Fibroblast of skin of left quadriceps (primary cell): ENCODE data around the gene DHX9.

Experiments
- DNase-seq, 2 experiments: peaks; one replicate each; pipeline ENCODE4 v3.0.0-alpha.2; 2013; ENCODE audit warnings: low read depth in 2 of 2

Gene DHX9

DNA sequence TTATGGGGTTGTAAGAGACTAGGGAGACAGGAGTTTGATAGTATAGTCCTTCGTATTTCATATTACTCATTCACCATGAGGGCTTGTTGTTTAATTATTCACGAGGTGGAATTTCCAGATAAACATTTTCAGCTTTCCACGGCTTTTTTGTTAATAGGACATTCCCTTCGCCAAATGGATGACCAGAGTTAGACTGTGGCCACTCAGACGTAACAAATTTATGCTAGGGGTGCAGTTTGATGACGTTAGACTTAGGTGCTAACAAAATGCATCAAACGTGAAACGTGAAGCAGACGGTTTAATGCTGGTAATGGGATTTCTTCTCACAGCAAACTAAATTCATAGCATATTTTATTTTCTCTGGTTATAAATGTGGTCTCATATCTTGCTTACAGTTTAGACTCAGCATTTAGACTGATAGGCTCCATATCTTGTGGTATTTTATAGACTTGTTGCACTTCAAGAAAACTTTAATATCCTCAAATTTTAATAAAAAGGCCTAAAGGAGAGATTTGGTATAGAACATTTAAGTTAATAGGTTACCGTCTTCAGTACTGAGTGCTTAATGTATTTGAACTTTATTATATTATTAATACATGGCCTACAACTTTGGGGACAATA lies 2.3 kb downstream of the DHX9 start:
- no peak for DNase-seq

DNA sequence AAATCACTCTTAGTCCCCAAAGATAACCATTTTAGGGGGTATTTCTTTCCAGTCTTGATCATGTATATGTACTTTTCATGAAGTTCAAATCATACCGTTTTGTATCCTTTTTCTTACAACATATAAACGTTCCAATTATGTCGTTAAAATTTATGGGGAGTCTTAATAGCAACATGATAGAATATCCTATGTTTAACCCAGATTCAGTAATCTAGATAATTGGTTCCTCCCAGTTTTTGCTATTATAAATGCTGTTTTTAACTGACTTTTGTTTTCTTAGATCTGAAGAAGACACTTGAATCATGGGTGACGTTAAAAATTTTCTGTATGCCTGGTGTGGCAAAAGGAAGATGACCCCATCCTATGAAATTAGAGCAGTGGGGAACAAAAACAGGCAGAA lies 3.1 kb downstream of the DHX9 start:
- DNase-seq: no peak

DNA sequence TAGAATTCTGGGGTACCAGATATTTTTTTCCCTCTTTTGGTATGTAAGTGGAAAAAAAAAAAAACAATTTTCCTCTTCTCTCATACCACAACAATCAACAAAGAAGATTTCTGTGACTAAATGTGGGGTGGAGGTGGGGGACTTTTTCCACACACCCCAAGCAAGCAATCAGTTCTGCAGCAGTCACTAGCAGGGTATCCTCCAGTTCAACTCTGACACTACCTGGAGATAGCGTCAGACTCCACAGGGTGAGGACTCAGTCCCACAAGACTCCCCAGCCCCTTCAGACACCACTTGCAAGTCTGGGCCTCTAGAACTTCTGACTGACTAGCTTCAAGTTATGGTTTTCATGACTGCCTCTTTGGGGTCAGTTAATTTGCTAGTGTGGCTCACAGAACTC lies 6.2 kb downstream of the DHX9 start:
- DNase-seq: no peak

DNA sequence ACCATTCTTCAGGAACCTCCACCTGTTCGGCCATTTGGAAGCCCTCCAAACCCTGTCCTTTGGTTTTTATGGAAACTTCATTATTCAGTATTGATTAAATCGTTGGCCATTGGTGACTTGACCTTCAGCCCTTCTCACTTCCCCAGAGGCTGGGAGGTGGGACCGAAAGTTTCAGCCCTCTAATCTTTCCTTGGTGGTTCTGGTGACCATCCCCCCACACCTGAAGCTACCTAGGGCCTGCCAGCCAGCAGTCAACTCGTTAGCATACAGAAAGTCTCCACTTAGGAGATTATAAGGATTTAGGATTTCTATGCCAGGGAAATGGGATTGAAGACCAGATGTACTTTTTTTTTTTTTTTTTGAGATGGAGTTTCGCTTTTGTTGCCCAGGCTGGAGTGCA lies 6.7 kb downstream of the DHX9 start:
- DNase-seq: no peak

DNA sequence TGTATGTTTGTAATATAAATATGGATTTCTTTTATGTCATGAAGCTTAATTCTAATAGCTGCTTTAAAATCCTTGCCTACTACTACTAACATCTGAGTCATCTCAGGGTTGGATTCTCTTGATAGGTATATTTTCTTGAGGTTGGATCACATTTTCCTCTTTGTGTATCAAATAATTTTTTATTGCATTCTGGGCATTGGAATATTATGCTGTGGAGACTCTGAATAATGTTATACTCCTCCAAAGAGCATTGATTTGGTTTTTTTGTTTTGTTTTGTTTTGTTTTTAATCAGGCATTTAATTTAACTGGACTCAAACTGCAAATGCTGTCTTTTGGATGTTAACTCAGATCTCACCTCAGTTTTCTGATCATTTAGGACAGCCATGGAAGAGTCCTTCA lies 8.0 kb downstream of the DHX9 start:
- no peak for DNase-seq

DNA sequence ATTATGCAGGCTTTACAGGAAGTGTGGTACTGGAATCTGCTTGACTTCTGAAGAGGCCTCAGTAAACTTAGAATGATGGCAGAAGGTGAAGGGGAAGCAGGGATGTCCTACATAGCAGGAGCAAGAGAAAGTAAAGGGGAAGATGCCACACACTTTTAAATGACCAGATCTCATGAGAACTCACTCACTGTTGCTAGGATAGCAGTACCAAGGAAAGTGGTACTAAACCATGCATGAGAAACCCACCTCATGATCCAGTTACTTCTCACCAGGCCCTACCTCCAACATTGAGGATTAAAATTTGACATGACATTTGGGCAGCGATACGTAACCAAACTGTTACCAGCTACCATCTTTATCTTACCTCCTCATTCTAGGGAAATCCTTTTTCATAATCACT lies 9.6 kb downstream of the DHX9 start:
- DNase-seq: no peak

DNA sequence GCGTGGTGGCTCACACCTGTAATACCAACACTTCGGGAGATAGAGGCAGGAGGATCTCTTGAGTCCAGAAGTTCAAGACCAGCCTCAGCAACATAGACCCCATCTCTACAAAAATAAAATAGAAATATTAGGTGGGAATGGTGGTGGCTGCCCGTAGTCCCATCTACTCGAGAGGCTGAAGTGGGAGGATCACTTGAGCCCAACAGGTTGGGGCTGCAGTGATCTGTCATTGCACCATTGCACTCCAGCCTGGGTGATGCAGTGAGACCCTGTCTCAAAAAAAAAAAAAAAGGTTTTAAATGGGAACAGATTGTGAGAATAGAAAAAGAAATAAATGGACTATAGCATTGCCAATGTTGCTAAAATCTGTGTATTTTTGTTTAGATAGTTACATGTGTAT lies 11.2 kb downstream of the DHX9 start:
- no peak for DNase-seq

DNA sequence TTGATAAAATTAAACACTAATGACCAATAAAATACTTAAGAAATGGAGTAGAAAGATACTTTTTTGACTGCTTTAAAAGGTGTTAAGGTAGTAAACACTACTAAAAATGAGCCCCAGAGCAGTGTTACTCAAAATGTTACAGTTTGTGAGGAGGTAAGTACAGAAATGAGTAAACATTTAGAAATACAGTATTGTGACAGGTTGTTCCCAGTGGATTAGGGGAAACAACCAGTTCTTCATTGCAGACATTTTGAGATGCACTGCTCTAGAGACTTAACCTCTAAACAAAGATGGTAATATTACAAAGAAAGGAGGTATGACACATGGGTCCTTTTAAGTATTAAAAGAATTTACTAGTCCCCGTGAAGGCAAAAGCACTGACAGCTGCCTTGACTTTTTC lies 12.7 kb downstream of the DHX9 start:
- no peak for DNase-seq

DNA sequence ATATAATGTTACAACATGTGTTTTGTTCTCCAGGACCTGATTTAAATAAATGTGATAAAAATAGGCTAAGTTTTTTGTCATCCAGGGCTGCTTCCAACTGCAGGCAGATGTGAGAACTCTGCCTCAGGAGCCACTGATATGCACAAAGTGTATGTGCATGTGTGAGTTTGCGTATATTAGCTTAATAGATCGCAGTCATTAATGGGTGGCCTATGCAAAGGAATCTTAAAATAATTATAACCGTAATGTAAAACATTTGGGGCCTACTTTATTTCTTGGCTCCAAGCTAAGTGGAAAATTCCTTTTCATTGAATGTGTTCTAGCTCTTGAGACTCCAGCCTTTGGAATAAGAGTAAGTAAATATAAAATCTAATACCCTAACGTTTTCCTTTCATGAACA lies 16.8 kb downstream of the DHX9 start:
- DNase-seq: peak; percentile 52

DNA sequence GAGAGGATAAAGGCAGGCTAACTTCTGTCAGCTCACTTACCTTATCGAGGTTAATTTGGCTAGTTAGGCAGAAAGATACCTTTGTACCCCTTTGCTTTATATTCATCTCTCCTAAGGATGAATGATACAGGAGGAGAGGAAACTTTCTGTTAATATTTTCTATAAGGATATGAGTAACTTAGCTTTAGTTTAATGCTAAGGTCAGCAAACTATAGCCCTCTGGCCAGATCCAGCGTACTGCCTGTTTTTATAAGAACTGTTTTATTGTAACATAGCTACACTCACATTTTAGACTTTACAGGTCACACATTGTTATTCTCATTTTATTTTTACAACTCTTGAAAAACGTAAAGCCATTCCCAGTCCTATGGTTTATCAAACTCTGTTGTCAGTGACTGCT lies 18.1 kb downstream of the DHX9 start:
- no peak for DNase-seq

DNA sequence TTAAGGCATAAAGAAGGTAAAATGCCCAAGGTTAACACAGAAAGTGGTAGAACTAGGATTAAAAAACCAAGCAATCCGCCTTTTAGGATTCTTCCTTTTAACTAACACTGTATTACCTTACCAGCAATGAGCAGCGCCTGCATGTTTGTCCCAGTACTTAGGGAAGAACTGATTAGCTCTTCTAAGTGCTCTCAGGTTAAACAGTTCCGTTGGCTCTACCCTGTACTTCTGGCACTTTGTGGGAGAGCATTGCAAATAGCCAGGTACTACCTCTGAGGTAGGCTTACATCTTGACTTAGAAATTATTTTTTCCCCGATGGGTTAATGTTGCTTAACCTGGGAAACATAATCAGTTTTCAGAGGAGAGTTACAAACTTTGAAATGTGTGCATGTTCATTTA lies 21.5 kb downstream of the DHX9 start:
- no peak for DNase-seq

DNA sequence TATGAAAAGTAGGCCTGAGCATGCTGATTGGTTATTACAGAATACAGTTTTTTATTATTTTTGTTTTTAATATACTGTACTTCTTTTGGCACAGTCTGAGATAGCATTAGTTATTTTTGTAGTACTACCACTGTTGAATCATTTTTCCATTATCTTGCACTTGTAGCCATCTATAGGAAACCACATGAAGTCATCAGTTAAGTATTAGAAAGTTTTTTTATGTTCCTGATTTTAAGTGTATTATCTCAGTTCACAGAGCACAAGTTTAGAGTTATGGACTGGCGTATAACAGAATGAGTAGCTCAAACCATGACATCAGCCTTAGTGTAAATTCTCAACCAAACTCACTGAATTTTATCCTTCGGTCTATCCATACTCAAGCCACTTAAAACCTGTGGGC lies 22.8 kb downstream of the DHX9 start:
- DNase-seq: no peak

DNA sequence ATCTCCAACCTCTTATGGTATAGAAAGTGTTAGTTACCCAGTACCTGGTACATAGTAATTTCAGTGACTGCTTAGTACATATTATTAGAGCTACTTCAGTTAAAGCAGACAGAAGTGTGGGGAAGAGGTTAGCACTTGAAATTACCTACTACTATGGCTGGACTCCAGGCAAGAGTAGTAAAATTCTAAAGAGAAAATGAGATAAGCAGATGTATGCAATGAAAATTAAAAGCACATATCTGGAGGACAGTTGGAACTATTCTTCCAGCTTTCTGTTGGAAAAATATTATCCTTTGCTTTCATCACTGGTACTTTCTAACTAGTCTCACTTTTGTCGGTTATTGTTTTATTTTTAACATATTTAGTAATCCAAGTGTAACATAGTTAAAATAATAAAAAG lies 23.7 kb downstream of the DHX9 start:
- no peak for DNase-seq

DNA sequence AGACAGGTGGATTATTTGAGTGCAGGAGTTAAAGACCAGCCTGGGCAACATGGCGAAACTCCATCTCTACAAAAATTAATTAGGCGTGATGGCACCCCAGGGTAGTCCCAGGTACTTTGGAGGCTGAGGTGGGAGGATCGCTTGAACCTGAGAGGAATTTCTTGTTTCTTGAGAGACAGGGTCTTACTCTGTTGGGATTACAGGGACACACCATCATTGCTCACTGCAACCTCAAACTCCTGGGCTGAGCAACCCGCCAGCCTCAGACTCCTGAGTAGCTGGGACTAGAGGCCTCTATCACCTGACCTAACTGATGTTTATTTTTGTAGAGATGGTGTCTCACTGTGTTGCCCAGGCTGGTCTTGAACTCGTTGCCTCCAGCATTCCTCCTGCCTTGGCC lies 24.8 kb downstream of the DHX9 start:
- no peak for DNase-seq

DNA sequence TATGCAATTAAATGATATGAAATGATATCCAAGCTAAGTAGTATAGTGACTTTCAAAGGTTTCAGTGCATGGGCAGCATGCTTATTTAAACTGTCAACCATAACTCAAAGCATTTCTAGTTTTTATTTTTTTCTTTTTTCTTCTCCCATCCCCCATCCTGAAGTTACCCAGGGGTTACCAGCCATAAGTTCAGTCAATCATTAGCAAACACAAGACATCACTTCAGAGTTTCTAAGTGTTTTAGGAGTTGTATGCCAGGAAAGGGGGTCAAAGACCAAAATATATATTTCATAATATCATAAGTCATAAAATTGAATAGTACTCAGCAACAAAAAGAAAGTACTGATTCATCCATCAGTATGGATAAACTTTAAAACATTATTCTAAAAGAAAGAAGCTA lies 28.7 kb downstream of the DHX9 start:
- DNase-seq: no peak

DNA sequence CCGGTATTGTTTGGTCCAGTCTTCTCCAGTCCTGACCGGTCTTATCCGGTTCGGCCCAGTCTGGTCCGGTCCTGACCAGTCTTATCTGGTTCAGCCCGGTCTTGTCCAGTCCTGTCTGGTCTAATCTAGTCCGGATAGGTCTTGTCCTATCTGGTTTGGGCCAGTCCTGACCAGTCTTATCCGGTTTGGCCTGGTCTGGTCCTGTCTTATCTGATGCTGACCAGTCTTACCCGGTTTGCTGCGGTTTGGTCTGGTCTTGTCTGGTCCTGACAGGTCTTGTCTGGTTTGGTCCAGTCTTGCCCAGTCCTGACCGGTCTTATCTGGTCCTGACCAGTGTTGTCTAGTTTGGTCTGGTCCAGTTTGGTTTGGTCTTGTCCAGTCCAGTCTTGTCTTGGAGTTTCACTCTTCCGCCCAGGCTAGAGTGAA lies 30.1 kb downstream of the DHX9 start:
- DNase-seq: no peak

DNA sequence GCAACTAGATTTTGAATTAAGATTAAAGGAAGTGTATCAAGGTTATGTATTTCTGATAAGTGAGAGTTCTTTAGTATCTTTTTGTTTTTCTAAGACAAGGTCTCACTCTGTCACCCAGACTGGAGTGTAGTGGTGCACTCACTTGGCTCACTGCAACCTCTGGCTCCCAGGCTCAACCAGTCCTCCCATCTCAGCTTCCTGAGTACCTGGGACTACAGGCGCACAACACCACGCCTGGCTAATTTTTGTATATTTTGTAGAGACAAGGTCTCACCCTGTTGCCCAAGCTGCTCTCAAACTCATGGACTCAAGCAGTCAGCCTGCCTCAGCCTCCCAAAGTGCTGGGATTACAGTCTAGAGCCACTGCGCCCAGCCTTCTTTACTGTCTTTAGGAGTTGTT lies 33.7 kb downstream of the DHX9 start:
- DNase-seq: no peak

DNA sequence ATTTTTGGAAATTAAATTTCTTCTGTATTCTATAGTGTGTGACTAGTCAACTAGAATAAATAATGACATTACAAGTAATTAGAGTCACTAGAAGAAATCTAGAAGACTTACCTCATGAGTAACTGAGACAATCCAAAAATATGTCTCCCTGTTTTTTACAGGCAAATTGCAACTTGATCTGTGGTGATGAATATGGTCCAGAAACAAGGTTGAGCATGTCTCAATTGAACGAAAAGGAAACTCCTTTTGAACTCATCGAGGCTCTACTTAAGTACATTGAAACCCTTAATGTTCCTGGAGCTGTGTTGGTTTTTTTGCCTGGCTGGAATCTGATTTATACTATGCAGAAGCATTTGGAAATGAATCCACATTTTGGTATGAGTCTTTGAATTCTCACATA lies 36.7 kb downstream of the DHX9 start:
- no peak for DNase-seq

DNA sequence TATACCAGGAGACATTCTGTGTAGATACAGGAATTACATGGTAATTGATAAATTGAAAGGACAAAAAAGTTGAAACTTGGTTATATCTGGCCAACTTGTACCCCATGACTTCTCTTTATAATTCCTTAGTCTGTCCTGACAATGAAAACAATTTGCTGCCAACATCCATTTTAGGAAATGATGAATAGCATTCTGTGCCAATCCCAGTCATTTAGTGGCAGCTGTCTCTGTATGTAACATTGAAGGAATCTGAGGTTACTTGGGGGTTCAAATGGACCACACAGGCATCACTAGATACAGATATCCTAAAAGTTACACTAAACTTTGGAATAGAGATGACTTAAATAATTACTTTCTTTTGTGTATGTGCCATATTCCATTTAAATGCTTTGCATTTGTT lies 38.2 kb downstream of the DHX9 start:
- DNase-seq: no peak

DNA sequence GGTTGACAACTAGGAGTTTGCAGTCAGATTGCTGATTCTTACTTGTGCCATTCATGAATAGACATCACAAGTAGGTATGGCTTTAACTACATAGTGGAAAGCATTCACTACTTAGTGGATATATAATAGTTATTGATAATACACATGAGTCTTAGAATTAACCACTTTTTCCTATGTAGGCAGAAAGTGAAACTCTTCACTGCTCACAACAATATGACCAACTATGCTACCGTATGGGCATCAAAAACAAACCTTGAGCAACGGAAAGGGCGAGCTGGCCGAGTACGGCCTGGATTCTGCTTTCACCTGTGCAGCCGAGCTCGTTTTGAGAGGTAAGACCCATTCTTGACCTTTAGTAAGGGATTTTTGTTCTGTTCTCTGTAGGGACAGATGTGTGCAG lies 38.7 kb downstream of the DHX9 start:
- DNase-seq: no peak

DNA sequence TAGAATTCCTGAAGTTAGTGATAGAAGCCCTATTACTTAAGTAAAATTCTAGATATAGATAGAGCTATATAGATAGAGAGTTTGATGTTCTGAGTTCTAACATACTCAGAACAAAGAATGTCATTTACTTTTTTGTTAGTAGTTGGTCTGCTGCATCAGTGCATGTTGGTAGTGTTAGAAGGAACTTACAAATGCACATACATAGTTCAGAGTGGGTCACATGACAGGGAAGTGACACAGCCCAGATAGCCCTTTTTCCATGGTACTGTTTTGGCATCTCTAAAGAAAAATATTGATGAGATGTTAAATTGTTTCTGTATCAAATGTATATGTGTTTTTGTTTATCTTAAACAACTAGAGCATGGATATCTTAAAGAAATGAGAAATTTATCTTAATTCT lies 45.7 kb downstream of the DHX9 start:
- DNase-seq: no peak

DNA sequence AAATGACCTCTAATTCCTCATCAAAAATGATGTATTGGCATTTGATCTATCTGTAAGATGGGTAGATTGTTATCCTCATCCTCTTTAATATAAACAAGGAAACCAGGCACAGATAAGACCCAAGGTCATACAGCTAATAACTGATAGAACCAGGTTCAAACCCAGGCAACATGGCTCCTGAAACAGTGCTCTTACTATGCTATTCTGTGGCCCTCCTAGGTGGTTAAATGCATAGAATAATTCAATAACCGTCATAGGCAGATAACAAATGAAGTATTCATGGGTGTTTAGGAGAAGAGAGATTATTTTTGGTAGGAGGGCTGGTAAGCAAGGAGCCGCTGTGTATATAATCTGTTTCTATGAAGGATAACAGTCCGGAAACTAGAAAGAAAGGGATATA lies 46.4 kb downstream of the DHX9 start:
- no peak for DNase-seq

DNA sequence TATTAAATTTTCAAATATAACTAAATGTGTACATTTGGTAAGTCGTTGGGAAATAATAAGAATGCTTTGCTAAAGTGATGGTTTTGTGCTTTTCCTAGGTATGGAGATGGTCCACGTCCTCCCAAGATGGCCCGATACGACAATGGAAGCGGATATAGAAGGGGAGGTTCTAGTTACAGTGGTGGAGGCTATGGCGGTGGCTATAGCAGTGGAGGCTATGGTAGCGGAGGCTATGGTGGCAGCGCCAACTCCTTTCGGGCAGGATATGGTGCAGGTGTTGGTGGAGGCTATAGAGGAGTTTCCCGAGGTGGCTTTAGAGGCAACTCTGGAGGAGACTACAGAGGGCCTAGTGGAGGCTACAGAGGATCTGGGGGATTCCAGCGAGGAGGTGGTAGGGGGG lies 47.8 kb downstream of the DHX9 start:
- no peak for DNase-seq

DNA sequence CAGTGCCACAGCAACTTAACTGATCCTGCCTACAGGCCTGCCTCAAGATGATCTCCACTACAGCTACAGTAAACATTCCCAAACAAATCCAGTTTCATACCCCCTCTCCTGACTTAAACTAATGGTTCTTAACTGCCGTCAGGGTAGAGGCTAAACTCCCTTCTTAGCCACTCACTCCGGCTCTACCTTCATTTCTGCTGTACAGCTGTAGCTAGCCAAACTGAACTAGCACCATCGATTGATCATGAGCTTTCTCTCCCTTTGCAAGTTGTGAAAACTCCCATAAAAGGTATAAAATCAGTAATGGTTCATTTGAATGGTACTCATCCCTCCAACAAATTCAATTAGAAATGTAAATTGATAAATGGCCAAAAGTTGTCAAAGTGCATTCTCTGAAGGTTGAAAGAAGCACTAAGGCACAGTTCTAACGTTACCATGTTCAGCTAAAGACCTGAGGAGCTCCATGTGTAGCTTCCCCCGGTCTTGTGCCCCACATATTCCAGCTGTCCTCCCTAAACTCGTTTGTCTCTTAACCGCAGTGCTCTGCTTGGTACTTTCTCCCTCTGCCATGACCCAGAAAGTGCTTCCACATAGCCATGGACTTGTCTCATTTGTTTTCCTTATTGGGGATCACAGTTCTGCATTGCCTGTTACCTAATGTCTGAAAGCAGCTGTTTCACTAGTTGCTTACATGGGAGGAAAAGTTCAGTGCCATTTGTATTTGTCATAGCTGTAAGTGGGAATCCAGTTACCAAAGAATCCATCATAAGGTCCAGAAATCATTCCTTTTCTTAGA lies 49.8 kb downstream of the DHX9 start:
- no peak for DNase-seq
